HL-60 (cell line): ENCODE measurements around the gene ERMP1.

ENCODE experiments used
- DNase-seq, 2 experiments: peaks; one replicate each; pipeline ENCODE4 v3.0.0-alpha.2; 2010 to 2020; ENCODE audit warnings: low read depth in 1 of 2, low spot score in 1 of 2
- H3K27ac ChIP-seq: fragments of 250-450 bp; sonication (Bioruptor Pico); replicated peaks from 2 replicates; pipeline ENCODE4 v1.5.1; 2020; ENCODE audit warnings: mild to moderate bottlenecking, moderate library complexity
- H3K27me3 ChIP-seq: fragments of 250-450 bp; sonication (Bioruptor Pico); 2 replicates; pipeline ENCODE4 v1.5.1; 2021; ENCODE audit warnings: mild to moderate bottlenecking, moderate library complexity; ENCODE audit not compliant: insufficient read depth, poor library complexity, severe bottlenecking
- H3K4me3 ChIP-seq: replicated peaks from 2 replicates; pipeline ENCODE4 v1.5.1; 2011; ENCODE audit warnings: mild to moderate bottlenecking, control low read depth, low read length; ENCODE audit not compliant: insufficient read depth
- CTCF ChIP-seq: IDR thresholded peaks from one replicate; pipeline ENCODE4 v1.5.1; 2011; ENCODE audit warnings: low read length, control low read depth, inconsistent platforms; ENCODE audit not compliant: insufficient read depth
- GABPA ChIP-seq: IDR thresholded peaks from 2 replicates; pipeline ENCODE4 v1.6.1; 2012; ENCODE audit warnings: low read depth
- POLR2AphosphoS5 ChIP-seq: IDR thresholded peaks from 2 replicates; pipeline ENCODE4 v1.6.1; 2012; ENCODE audit warnings: low read depth
- SPI1 ChIP-seq: IDR thresholded peaks from 2 replicates; pipeline ENCODE4 v1.6.1; 2012; ENCODE audit warnings: low read depth, mild to moderate bottlenecking, borderline replicate concordance
- TF ChIP-seq, protein P1 (sequence below): IDR thresholded peaks from 2 replicates; pipeline ENCODE4 v1.6.1; 2012; ENCODE audit warnings: low read depth; ENCODE audit not compliant: insufficient replicate concordance

Gene ERMP1

DNA sequence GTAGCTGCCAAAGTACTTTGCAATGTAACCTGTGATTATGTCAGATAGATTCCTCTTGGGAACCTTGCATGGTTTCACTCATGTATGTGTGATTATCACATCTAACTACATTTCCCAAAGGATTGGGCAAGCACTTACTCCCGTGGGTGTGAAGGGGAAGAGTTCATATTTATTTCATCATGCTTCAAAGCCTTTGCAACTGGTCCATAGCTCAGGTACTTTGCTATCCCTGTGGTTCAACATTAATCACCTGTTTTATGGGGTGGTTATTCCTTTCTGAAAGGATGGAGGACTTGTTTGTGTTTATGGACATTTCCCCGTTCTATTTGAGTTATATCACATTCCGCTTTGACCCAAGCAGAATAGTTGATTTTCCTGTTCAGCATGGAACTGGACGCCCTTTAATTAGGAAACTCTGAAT, 13.6 kb upstream of the ERMP1 start:
- TF ChIP-seq, protein P1, sequence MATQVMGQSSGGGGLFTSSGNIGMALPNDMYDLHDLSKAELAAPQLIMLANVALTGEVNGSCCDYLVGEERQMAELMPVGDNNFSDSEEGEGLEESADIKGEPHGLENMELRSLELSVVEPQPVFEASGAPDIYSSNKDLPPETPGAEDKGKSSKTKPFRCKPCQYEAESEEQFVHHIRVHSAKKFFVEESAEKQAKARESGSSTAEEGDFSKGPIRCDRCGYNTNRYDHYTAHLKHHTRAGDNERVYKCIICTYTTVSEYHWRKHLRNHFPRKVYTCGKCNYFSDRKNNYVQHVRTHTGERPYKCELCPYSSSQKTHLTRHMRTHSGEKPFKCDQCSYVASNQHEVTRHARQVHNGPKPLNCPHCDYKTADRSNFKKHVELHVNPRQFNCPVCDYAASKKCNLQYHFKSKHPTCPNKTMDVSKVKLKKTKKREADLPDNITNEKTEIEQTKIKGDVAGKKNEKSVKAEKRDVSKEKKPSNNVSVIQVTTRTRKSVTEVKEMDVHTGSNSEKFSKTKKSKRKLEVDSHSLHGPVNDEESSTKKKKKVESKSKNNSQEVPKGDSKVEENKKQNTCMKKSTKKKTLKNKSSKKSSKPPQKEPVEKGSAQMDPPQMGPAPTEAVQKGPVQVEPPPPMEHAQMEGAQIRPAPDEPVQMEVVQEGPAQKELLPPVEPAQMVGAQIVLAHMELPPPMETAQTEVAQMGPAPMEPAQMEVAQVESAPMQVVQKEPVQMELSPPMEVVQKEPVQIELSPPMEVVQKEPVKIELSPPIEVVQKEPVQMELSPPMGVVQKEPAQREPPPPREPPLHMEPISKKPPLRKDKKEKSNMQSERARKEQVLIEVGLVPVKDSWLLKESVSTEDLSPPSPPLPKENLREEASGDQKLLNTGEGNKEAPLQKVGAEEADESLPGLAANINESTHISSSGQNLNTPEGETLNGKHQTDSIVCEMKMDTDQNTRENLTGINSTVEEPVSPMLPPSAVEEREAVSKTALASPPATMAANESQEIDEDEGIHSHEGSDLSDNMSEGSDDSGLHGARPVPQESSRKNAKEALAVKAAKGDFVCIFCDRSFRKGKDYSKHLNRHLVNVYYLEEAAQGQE, result no peak
- TF ChIP-seq SPI1, result no peak
- no peak for TF ChIP-seq GABPA
- no peak for TF ChIP-seq CTCF
- TF ChIP-seq POLR2AphosphoS5, result no peak
- no peak for DNase-seq
- Histone ChIP-seq H3K27ac (no peak overlapping the region), H3K4me3 (no peak overlapping the region), H3K27me3 (no peaks in the 10 kb centered on the region)

GRCh38 chr9:5846096-5846495, 13.2 kb upstream of the ERMP1 start:
- Histone ChIP-seq H3K27me3 (no peaks in the 10 kb centered on the region), H3K4me3 (no peak overlapping the region), H3K27ac (no peak overlapping the region)
- DNase-seq, result no peak
- TF ChIP-seq, protein P1, result no peak
- TF ChIP-seq POLR2AphosphoS5, result no peak

DNA sequence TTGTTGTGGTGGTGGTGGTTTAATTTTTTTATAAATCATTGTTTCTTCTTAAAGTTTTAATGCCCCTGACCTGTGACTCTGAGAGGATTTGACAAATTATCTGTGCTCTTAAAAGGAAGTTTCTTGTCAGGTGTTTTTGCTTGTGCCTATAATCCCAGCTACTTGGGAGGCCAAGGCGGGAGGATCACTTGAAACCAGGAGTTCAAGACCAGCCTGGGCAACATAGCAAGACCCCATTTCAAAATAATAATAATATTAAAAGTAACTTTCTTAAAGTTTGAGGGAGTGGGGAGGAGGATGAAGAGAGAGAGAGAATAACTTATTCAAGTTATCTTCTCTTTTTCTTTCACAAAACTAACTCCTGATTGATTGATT, 12.2 kb upstream of the ERMP1 start:
- TF ChIP-seq POLR2AphosphoS5, result no peak
- TF ChIP-seq, protein P1, result no peak
- H3K27ac ChIP-seq, result no peak overlapping the region
- DNase-seq, result no peak
- H3K4me3 ChIP-seq, result no peak overlapping the region
- no peaks in the 10 kb centered on the region for H3K27me3 ChIP-seq

- Histone ChIP-seq H3K27ac (no peak overlapping the region), H3K4me3 (no peak overlapping the region), H3K27me3 (no peaks in the 10 kb centered on the region)
- no peak for DNase-seq
- no peak for TF ChIP-seq GABPA
- TF ChIP-seq POLR2AphosphoS5, result no peak
- TF ChIP-seq SPI1, result no peak
- TF ChIP-seq, protein P1, result no peak
- TF ChIP-seq CTCF, result no peak
Measured at GRCh38 chr9:5843794-5844471, 11.0 kb upstream of the ERMP1 start.
